B cell (primary cell): ENCODE data around the gene CSTF3. TPM values are rescaled to one million over a fixed set of nuclear protein-coding genes. Genes with fewer than 3 reads are reported as not detected.

Experiments used
- ATAC-seq: fragments of 200-7000 bp; cut with Tn5 transposase; one replicate; pipeline ENCODE4 v1.10.0; 2021; ENCODE audit warnings: low read depth, mild to moderate bottlenecking, moderate number of reproducible peaks, moderate library complexity
- CTCF ChIA-PET: fragments of 350-600 bp; sonication (Branson Sonifier 250); formaldehyde crosslinking; loops from one replicate; lab custom pipeline; 2021; ENCODE audit warnings: antibody characterized with exemption, inconsistent platforms; lab: Charles Lee
- POLR2A ChIA-PET: fragments of 350-600 bp; sonication (Branson Sonifier 250); formaldehyde crosslinking; loops from one replicate; lab custom pipeline; 2021; ENCODE audit warnings: antibody characterized with exemption; lab: Charles Lee
- DNase-seq: peaks from one replicate; pipeline ENCODE4 v3.0.0; 2013
- H2AFZ ChIP-seq: 2 replicates; pipeline ENCODE4 v1.6.1; 2012; ENCODE audit warnings: mild to moderate bottlenecking, low read depth, low read length; ENCODE audit not compliant: insufficient read depth, poor library complexity, severe bottlenecking
- H3K27ac ChIP-seq, 2 donors: 1 replicate in 1 of 2; 2 replicates in 1 of 2; pipeline ENCODE4 v1.5.1; 2012 to 2013; ENCODE audit warnings: low read length in 2 of 2, mild to moderate bottlenecking in 2 of 2, moderate library complexity in 1 of 2
- H3K27me3 ChIP-seq, 4 experiments: fragments of 200-600 bp in 1 of 4; sonication (generic) in 1 of 4; replicated peaks in 1 of 4; 1 replicate in 2 of 4; 2 replicates in 2 of 4; pipeline versions ENCODE4 v1.6.1 to v1.7.0; 2013 to 2016; ENCODE audit warnings: low read length in 3 of 4, mild to moderate bottlenecking in 2 of 4, mixed read lengths in 1 of 4, moderate library complexity in 1 of 4; ENCODE audit not compliant: insufficient read depth in 4 of 4, control insufficient read depth in 3 of 4; ENCODE audit errors: control extremely low read depth in 1 of 4
- H3K36me3 ChIP-seq, 2 experiments: replicated peaks in 1 of 2; 1 replicate in 1 of 2; 2 replicates in 1 of 2; pipeline versions ENCODE4 v1.6.1 to v1.7.1; 2013; ENCODE audit warnings: low read length in 1 of 2; ENCODE audit not compliant: insufficient read depth in 2 of 2, control insufficient read depth in 1 of 2; ENCODE audit errors: control extremely low read depth in 1 of 2, extremely low read depth in 1 of 2
- H3K4me1 ChIP-seq, 2 donors: fragments of 200-600 bp in 1 of 2; sonication (generic) in 1 of 2; 1 replicate in 1 of 2; 2 replicates in 1 of 2; pipeline versions ENCODE4 v1.5.1 to v1.6.1; 2013 to 2017; ENCODE audit warnings: low read length in 2 of 2; ENCODE audit not compliant: control insufficient read depth in 2 of 2, insufficient read depth in 2 of 2
- H3K4me2 ChIP-seq: replicated peaks from 2 replicates; pipeline ENCODE3; 2012; ENCODE audit warnings: mild to moderate bottlenecking, low read depth, low read length; ENCODE audit not compliant: poor library complexity, severe bottlenecking
- H3K4me3 ChIP-seq, 5 experiments: fragments of 200-600 bp in 1 of 5; sonication (generic) in 1 of 5; 1 replicate in 3 of 5; 2 replicates in 2 of 5; pipeline versions ENCODE4 v1.5.1 to v1.7.0; 2011 to 2016; ENCODE audit warnings: low read length in 4 of 5, mild to moderate bottlenecking in 4 of 5, low read depth in 2 of 5, control low read depth in 1 of 5, moderate library complexity in 1 of 5; ENCODE audit not compliant: insufficient read depth in 1 of 5; ENCODE audit errors: control extremely low read depth in 1 of 5, extremely low read depth in 1 of 5
- H3K79me2 ChIP-seq: fragments of 200-600 bp; sonication (generic); one replicate; pipeline ENCODE4 v1.6.0; 2016; ENCODE audit warnings: low read length; ENCODE audit not compliant: control insufficient read depth, insufficient read depth
- H3K9ac ChIP-seq: fragments of 200-600 bp; sonication (generic); 2 replicates; pipeline ENCODE4 v1.6.1; 2017; ENCODE audit warnings: mild to moderate bottlenecking, low read length, moderate library complexity
- H3K9me3 ChIP-seq, 3 donors: one replicate each; pipeline versions ENCODE4 v1.6.1 to v1.7.1; 2013; ENCODE audit warnings: low read length in 2 of 3; ENCODE audit not compliant: control insufficient read depth in 2 of 3, insufficient read depth in 1 of 3; ENCODE audit errors: control extremely low read depth in 1 of 3
- H4K20me1 ChIP-seq: 2 replicates; pipeline ENCODE4 v1.6.0; 2012; ENCODE audit warnings: mild to moderate bottlenecking, low read length; ENCODE audit not compliant: insufficient read depth, control insufficient read depth, poor library complexity, severe bottlenecking
- H3K27ac Mint-ChIP-seq: one replicate; pipeline ENCODE4 v1.8.0; 2021; ENCODE audit warnings: mixed read lengths
- H3K27me3 Mint-ChIP-seq: one replicate; pipeline ENCODE4 v1.8.0; 2021; ENCODE audit warnings: mixed read lengths
- H3K4me1 Mint-ChIP-seq: one replicate; pipeline ENCODE4 v1.8.0; 2021; ENCODE audit warnings: mixed read lengths
- H3K4me3 Mint-ChIP-seq: one replicate; pipeline ENCODE4 v1.8.0; 2021; ENCODE audit warnings: mixed read lengths
- H3K9me3 Mint-ChIP-seq: one replicate; pipeline ENCODE4 v1.8.0; 2022; ENCODE audit warnings: mixed read lengths; ENCODE audit not compliant: insufficient read depth
- CTCF ChIP-seq: fragments of 200-600 bp; IDR thresholded peaks from one replicate; pipeline ENCODE4 v1.8.0; 2022; ENCODE audit warnings: antibody characterized with exemption, mild to moderate bottlenecking
- EZH2 ChIP-seq: IDR thresholded peaks from 2 replicates; pipeline ENCODE4 v1.6.1; 2012; ENCODE audit warnings: borderline replicate concordance, low read depth, mild to moderate bottlenecking, moderate library complexity, low read length; ENCODE audit not compliant: insufficient read depth, poor library complexity, severe bottlenecking
- WGBS: methylation state at CpG from one replicate; pipeline ENCODE4 v1.1.5; 2013; ENCODE audit warnings: missing lambda C conversion rate; ENCODE audit not compliant: insufficient coverage; 5-methylcytosine and 5-hydroxymethylcytosine counted together
- intact Hi-C: fragments of 100-400 bp; cut with micrococcal nuclease; formaldehyde crosslinking; loops from one replicate; pipeline ENCODE4 v1.10.0; 2022
- polyA plus RNA-seq: library from polyadenylated mRNA; depleted of rRNA; stranded (reverse); fragments of >200 nt; gene quantifications from 2 replicates; pipeline ENCODE4 v1.2.3, GENCODE V29; 2012
- total RNA-seq, 2 donors: library from RNA; stranded (reverse); fragments of 120-200 nt in 1 of 2; gene quantifications; 1 replicate in 1 of 2; 2 replicates in 1 of 2; pipeline versions ENCODE4 v1.2.3 to v1.2.4, GENCODE V29; 2013 to 2022

CSTF3 gene
- total and polyA plus RNA-seq, 2 donors (not counting 1 experiment from before 2014, with no cell fraction given), result 14.4 to 42.2 TPM

GRCh38 chr11:33064866-33065265 is 96.4 kb downstream of the CSTF3 start:
- CTCF ChIA-PET, result interaction anchor here (0.7 to 8.8 kb wide), 27 partner anchors 8 to 741 kb away, joined by 3 to 186 read pairs (median 4); partner anchors contain the start of genes DEPDC7, QSER1 and TCP11L1
- TF ChIP-seq EZH2 (no peak), CTCF (no peak)
- Mint-ChIP-seq H3K4me1 (peaks cover 25% of the 10 kb centered on the region), H3K27me3 (no peaks in the 10 kb centered on the region), H3K27ac (no peak overlapping the region), H3K4me3 (peak overlapping the region; percentile 27), H3K9me3 (no peaks in the 10 kb centered on the region)
- ATAC-seq (no peak), DNase-seq (no peak)
- Histone ChIP-seq H3K36me3 (peaks cover 0 to 39% of the 10 kb centered on the region in 2 experiments), H3K9ac (no peak overlapping the region), H4K20me1 (no peaks in the 10 kb centered on the region), H3K79me2 (no peaks in the 10 kb centered on the region), H3K4me2 (peak overlapping the region; percentile 31), H3K4me1 (peaks cover 16% of the 10 kb centered on the region in 2 donors), H3K9me3 (no peaks in the 10 kb centered on the region), H3K27me3 (no peaks in the 10 kb centered on the region), H2AFZ (no peak overlapping the region), H3K4me3 (no peak overlapping the region), H3K27ac (no peak overlapping the region)
- WGBS, result 100% methylated on average over 2 of the region's 5 CpGs
- POLR2A ChIA-PET, result no interaction called here
- intact Hi-C loops, result loop anchor here (1.0 kb wide), 2 partner anchors 105 to 256 kb away; no protein-coding TSS in a partner anchor

- H4K20me1 ChIP-seq, result no peaks in the 10 kb centered on the region
- peak overlapping the region; percentile 6 for H3K9ac ChIP-seq
- peaks cover 16% of the 10 kb centered on the region in 2 donors for H3K4me1 ChIP-seq
- no peaks in the 10 kb centered on the region for H3K9me3 ChIP-seq
- H3K4me3 Mint-ChIP-seq, result peak overlapping the region; percentile 27
- ATAC-seq (no peak), DNase-seq (no peak)
- no peak overlapping the region for H2AFZ ChIP-seq
- no peaks in the 10 kb centered on the region for H3K27me3 ChIP-seq
- CTCF ChIA-PET, result interaction anchor here (0.7 to 8.8 kb wide), 15 partner anchors 8 to 255 kb away, joined by 3 to 186 read pairs (median 5); partner anchors contain the start of genes QSER1 and TCP11L1
- TF ChIP-seq CTCF, result no peak
- no peak for TF ChIP-seq EZH2
- POLR2A ChIA-PET, result no interaction called here
- H3K9me3 Mint-ChIP-seq, result no peaks in the 10 kb centered on the region
- H3K4me3 ChIP-seq, result no peak overlapping the region
- peak overlapping the region; percentile 31 for H3K4me2 ChIP-seq
- WGBS, result 88% methylated on average over 4 of the region's 11 CpGs
- no peaks in the 10 kb centered on the region for H3K27me3 Mint-ChIP-seq
- H3K27ac Mint-ChIP-seq, result peak overlapping the region; percentile 80
- peaks cover 0 to 36% of the 10 kb centered on the region in 2 experiments for H3K36me3 ChIP-seq
- intact Hi-C loops, result no loop called here
- H3K4me1 Mint-ChIP-seq, result peaks cover 25% of the 10 kb centered on the region
- H3K79me2 ChIP-seq, result no peaks in the 10 kb centered on the region
- H3K27ac ChIP-seq, result peak overlapping the region in 1 of 2 donors; percentile 45
Measured at GRCh38 chr11:33064033-33064825, 97.1 kb downstream of the CSTF3 start.
